DMS 273 (cell line): ENCODE measurements around the gene PNPLA7.
"Not testable (repeated sequence)": the region's sequence is repeated elsewhere in the genome, so short reads cannot be mapped to it uniquely, and the experiment has no call there.

Source experiments
- DNase-seq: peaks from one replicate; lab custom pipeline; 2025; ENCODE audit not compliant: unreplicated experiment; lab: John Stamatoyannopoulos, UW

Gene PNPLA7

GRCh38 chr9:137516144-137516917 is 33.9 kb downstream of the PNPLA7 start:
- peak; percentile 45 for DNase-seq

- no peak for DNase-seq
Measured at GRCh38 chr9:137515338-137515724, 34.9 kb downstream of the PNPLA7 start.

DNA sequence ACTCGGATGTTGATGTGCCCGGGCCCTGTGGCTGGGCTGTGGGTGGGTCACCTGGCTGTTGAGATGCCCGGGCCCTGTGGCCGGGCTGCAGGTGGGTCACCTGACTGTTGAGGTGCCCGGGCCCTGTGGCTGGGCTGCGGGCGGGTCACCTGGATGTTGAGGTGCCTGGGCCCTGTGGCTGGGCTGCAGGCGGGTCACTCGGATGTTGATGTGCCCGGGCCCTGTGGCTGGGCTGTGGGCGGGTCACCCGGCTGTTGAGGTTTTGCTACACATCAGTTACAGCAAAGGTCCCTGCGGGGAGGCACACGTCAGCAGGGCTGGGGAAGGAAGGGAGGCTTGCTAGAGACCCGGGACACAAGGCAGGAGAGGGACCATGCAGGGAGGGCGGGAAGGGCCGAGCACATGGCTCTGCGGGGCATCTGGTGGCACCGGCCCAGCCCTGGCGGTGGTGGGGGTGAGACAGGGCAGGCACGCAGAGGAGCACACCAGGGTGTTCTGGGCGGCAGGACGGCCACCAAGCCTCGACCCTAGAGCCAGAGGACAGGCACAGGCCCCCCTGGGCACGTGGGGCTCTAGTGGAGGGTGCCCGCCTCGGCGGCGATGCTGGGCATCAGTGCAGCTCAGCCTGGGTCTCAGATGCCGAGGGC is 35.4 kb downstream of the PNPLA7 start:
- peak; percentile 41 for DNase-seq

- peak; percentile 58 for DNase-seq
Measured at GRCh38 chr9:137513801-137514570, 36.2 kb downstream of the PNPLA7 start.

DNA sequence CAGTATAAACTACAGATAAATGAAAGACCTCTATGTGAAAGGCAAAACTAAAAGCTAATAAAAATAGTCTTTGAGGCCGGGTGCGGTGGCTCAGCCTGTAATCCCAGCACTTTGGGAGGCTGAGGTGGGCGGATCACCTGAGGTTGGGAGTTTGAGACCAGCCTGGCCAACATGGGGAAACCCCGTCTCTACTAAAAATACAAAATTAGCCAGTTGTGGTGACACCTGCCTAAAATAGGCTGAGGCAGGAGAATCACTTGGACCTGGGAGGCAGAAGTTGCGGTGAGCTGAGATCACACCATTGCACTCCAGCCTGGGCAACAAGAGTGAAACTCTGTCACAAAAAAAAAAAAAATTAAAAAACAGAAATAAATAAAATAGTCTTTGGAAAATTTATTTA is 37.1 kb downstream of the PNPLA7 start:
- not testable (repeated sequence) for DNase-seq

GRCh38 chr9:137511758-137512463 is 38.3 kb downstream of the PNPLA7 start:
- DNase-seq, result no peak

DNA sequence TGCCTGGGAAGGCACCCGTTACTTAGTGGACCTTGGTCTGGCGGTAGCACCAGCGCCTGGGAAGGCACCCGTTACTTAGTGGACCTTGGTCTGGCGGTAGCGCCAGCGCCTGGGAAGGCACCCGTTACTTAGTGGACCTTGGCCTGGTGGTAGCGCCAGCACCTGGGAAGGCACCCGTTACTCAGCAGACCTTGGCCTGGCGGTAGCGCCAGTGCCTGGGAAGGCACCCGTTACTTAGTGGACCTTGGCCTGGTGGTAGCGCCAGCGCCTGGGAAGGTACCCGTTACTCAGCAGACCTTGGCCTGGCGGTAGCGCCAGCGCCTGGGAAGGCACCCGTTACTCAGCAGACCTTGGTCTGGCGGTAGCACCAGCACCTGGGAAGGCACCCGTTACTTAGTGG is 39.1 kb downstream of the PNPLA7 start:
- not testable (repeated sequence) for DNase-seq

DNA sequence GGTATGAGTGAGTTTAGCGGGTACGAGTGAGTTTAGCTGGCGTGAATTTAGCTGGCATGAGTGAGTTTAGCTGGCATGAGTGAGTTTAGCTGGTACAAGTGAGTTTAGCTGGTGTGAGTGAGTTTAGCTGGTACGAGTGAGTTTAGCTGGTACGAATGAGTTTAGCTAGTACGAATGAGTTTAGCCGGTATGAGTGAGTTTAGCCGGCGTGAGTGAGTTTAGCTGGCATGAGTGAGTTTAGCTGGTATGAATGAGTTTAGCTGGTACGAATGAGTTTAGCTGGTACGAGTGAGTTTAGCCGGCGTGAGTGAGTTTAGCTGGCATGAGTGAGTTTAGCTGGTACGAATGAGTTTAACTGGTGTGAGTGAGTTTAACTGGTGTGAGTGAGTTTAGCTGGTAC is 41.0 kb downstream of the PNPLA7 start:
- DNase-seq, result no peak

DNA sequence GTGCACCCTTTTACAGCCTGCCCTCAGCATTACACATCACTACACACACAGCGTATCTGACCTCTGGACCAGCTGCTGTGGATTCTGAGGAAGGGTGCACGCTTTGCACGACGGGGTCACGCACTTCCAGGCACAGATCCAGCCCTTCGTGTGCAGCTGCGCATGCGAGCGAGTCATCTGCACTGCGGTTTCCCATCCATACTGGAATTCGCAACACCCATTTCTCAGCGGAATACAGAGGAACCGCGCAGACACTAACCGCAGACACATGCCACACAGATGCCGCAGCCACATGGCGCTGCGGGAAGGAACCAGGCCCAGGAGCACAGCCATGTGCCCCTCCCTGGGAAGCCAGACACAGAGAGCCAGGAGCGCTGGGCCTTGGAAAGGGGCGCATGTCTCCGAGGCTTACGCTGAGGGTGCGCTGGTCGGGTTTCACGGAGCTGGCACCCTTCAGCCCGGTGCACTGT is 43.5 kb downstream of the PNPLA7 start:
- peak; percentile 71 for DNase-seq

DNA sequence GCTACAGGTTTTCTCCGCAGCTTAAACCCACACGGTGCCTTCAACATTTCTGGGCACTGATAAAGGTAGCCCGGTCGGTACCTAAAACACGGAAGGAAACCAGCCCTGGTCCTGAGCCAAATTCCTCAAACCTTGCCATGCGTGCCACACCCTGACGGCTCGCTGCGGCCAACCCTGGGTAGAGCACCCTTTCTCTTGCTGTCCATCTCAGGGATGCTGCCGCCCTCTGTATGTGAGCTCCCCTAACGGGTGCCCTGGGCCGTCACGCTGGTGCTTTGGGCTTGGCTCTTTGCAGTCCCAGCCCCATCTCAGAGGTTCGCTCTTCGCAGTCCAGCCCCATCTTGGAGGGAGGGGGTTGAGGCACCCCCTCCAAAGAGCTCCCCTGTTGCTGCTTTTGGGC is 43.9 kb downstream of the PNPLA7 start:
- DNase-seq, result no peak

- no peak for DNase-seq
Measured at GRCh38 chr9:137505421-137506140, 44.6 kb downstream of the PNPLA7 start.

DNA sequence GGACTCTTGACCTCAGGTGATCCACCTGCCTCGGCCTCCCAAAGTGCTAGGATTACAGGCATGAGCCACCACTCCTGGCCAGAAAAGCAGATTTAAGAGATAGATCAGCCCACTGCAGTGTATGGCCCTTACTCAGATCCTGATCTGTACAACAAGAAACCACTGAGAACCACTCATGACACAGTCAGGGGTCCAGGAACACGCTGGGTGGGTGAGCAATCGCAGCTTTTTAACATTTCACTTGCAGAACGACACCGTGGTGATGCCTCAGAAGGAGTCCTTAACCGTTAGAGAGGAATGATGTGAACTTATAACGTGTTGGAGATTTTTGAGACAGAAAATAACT is 45.8 kb downstream of the PNPLA7 start:
- no peak for DNase-seq

GRCh38 chr9:137502008-137502911 is 47.9 kb downstream of the PNPLA7 start:
- no peak for DNase-seq

GRCh38 chr9:137501457-137501856 is 48.7 kb downstream of the PNPLA7 start:
- no peak for DNase-seq

GRCh38 chr9:137500666-137501397 is 49.4 kb downstream of the PNPLA7 start:
- no peak for DNase-seq

GRCh38 chr9:137499858-137500661 is 50.1 kb downstream of the PNPLA7 start:
- no peak for DNase-seq

GRCh38 chr9:137499416-137499815 is 50.8 kb downstream of the PNPLA7 start:
- no peak for DNase-seq

- DNase-seq, result no peak
Measured at GRCh38 chr9:137498720-137499150, 51.5 kb downstream of the PNPLA7 start.
